K562 (cell line): ENCODE results near the gene MYRFL. TPM values are rescaled to one million over a fixed set of nuclear protein-coding genes. Genes with fewer than 3 reads are reported as not detected.

Source experiments
- ATAC-seq: fragments of 200-7000 bp; cut with Tn5 transposase; 3 replicates; pipeline ENCODE4 v1.9.1; 2020; ENCODE audit warnings: moderate library complexity
- BruUV-seq: library from RNA; stranded (reverse); fragments of 400-500 nt; replicated peaks from 2 replicates; lab custom pipeline; 2021; lab: Mats Ljungman, UMichigan
- CTCF ChIA-PET: fragments of 300-600 bp; formaldehyde crosslinking; extraction: SDS; loops from one replicate; lab custom pipeline; 2021; ENCODE audit warnings: low intra/inter-chr PET ratio; lab: Yijun Ruan, JAX
- POLR2A ChIA-PET: fragments of 300-600, 350-650 bp; sonication (Branson Sonifier 250); formaldehyde crosslinking; extraction: SDS; loops from one replicate; lab custom pipeline; 2021; ENCODE audit warnings: antibody characterized with exemption, inconsistent platforms; lab: Yijun Ruan, JAX
- DNase-seq, 4 experiments: peaks; one replicate each; pipeline versions ENCODE4 v3.0.0 to v3.0.0-alpha.2; 2011 to 2018; ENCODE audit warnings: low spot score in 3 of 4, mixed read lengths in 3 of 4; ENCODE audit errors: extremely low read depth in 1 of 4
- FAIRE-seq: peaks from 2 replicates; lab custom pipeline; 2011; peaks lifted over from hg19 to GRCh38; lab: Jason Lieb, UNC
- H2AFZ ChIP-seq: 2 replicates; pipeline ENCODE4 v1.6.0; 2011; ENCODE audit warnings: low read depth, low read length, control low read depth, inconsistent platforms
- H3K27ac ChIP-seq: fragments of 200-600 bp; 3 replicates; pipeline ENCODE4 v1.8.0; 2011; ENCODE audit warnings: low read depth, mild to moderate bottlenecking, control low read depth, inconsistent platforms, low read length, moderate library complexity, mixed read lengths; ENCODE audit errors: extremely low read depth
- H3K27me3 ChIP-seq, 2 experiments: fragments of 300-600 bp in 1 of 2; 2 replicates in 1 of 2; 3 replicates in 1 of 2; pipeline versions ENCODE4 v1.6.0 to v1.8.0; 2011; ENCODE audit warnings: inconsistent platforms in 2 of 2, low read length in 2 of 2, mild to moderate bottlenecking in 1 of 2, mixed read lengths in 1 of 2, moderate library complexity in 1 of 2; ENCODE audit not compliant: control insufficient read depth in 2 of 2, insufficient read depth in 2 of 2
- H3K36me3 ChIP-seq: fragments of 300-600 bp; 3 replicates; pipeline ENCODE4 v1.8.0; 2011; ENCODE audit warnings: mild to moderate bottlenecking, low read length, inconsistent platforms; ENCODE audit not compliant: control insufficient read depth, insufficient read depth
- H3K4me1 ChIP-seq, 2 experiments: fragments of 200-600 bp in 1 of 2; replicated peaks in 1 of 2; 2 replicates in 1 of 2; 3 replicates in 1 of 2; pipeline versions ENCODE4 v1.5.1 to v1.8.0; 2011; ENCODE audit warnings: inconsistent platforms in 2 of 2, low read length in 2 of 2, mild to moderate bottlenecking in 1 of 2, mixed read lengths in 1 of 2, moderate library complexity in 1 of 2; ENCODE audit not compliant: control insufficient read depth in 2 of 2, insufficient read depth in 2 of 2
- H3K4me2 ChIP-seq: 2 replicates; pipeline ENCODE4 v1.6.1; 2011; ENCODE audit warnings: low read length, control low read depth, inconsistent platforms, mixed read lengths; ENCODE audit not compliant: insufficient read depth
- H3K4me3 ChIP-seq: fragments of 200-600 bp; sonication (generic), shearing (Covaris generic); 2 replicates; pipeline ENCODE4 v1.5.1; 2016; ENCODE audit warnings: control low read depth, inconsistent platforms
- H3K79me2 ChIP-seq: fragments of 200-600 bp; 3 replicates; pipeline ENCODE4 v1.8.0; 2011; ENCODE audit warnings: low read length, inconsistent platforms; ENCODE audit not compliant: control insufficient read depth, insufficient read depth
- H3K9ac ChIP-seq, 2 experiments: 2 replicates each; pipeline versions ENCODE4 v1.6.0 to v1.6.1; 2011; ENCODE audit warnings: low read depth in 2 of 2, low read length in 2 of 2, control low read depth in 1 of 2, inconsistent platforms in 1 of 2, mild to moderate bottlenecking in 1 of 2, mixed read lengths in 1 of 2; ENCODE audit not compliant: insufficient read depth in 1 of 2
- H3K9me1 ChIP-seq: one replicate; pipeline ENCODE4 v1.6.0; 2011; ENCODE audit warnings: inconsistent platforms, mild to moderate bottlenecking, low read length, moderate library complexity; ENCODE audit not compliant: control insufficient read depth, insufficient read depth
- H3K9me3 ChIP-seq: replicated peaks from 2 replicates; pipeline ENCODE4 v1.5.1; 2011; ENCODE audit warnings: low read depth, low read length, inconsistent platforms; ENCODE audit not compliant: control insufficient read depth, insufficient read depth
- H4K20me1 ChIP-seq: replicated peaks from 2 replicates; pipeline ENCODE4 v1.6.1; 2011; ENCODE audit warnings: low read length, inconsistent platforms, mixed read lengths; ENCODE audit not compliant: control insufficient read depth, insufficient read depth
- ARID1B ChIP-seq: fragments of 450-650 bp; IDR thresholded peaks from 2 replicates; pipeline ENCODE4 v1.6.1; 2016; ENCODE audit warnings: antibody characterized with exemption, mild to moderate bottlenecking, inconsistent platforms
- CHCHD3 ChIP-seq: fragments of 250-450 bp; sonication (Bioruptor Pico); IDR thresholded peaks from 2 replicates; pipeline ENCODE4 v2.1.2; 2022; ENCODE audit warnings: mild to moderate bottlenecking
- IRF2 ChIP-seq: sonication (generic); formaldehyde crosslinking; IDR thresholded peaks from 2 replicates; pipeline ENCODE4 v1.8.1; 2022; ENCODE audit warnings: mild to moderate bottlenecking, missing genetic modification reagents
- MTA2 ChIP-seq: fragments of 450-650 bp; IDR thresholded peaks from 2 replicates; pipeline ENCODE4 v1.6.1; 2016; ENCODE audit warnings: low read depth
- NEUROD1 ChIP-seq: fragments of 150-350 bp; IDR thresholded peaks from 2 replicates; pipeline ENCODE4 v1.6.1; 2014; ENCODE audit warnings: borderline replicate concordance, low read length, low read depth; ENCODE audit not compliant: partially characterized antibody
- NFE2 ChIP-seq: IDR thresholded peaks from 2 replicates; pipeline ENCODE4 v1.6.1; 2014; ENCODE audit warnings: antibody characterized with exemption, low read depth
- NFE2L1 ChIP-seq: fragments of 450-650 bp; IDR thresholded peaks from 2 replicates; pipeline ENCODE4 v1.6.1; 2016; ENCODE audit warnings: missing genetic modification characterization, low read depth, mild to moderate bottlenecking, missing compliant biosample characterization, moderate library complexity, borderline replicate concordance
- RAD51 ChIP-seq: fragments of 450-650 bp; IDR thresholded peaks from 2 replicates; pipeline ENCODE4 v1.7.1; 2016; ENCODE audit warnings: low read depth, mild to moderate bottlenecking, borderline replicate concordance
- SRSF1 ChIP-seq: fragments of 200-400 bp; formaldehyde crosslinking; IDR thresholded peaks from 2 replicates; pipeline ENCODE4 v1.6.1; 2017; ENCODE audit warnings: mild to moderate bottlenecking, low read depth, low read length, moderate library complexity
- SRSF7 ChIP-seq: fragments of 200-400 bp; formaldehyde crosslinking; optimal IDR thresholded peaks from 2 replicates; pipeline ENCODE3; 2017; ENCODE audit warnings: mild to moderate bottlenecking, low read depth, low read length
- THRA ChIP-seq: fragments of 450-650 bp; IDR thresholded peaks from 2 replicates; pipeline ENCODE4 v1.6.1; 2017; ENCODE audit warnings: mild to moderate bottlenecking, moderate library complexity
- TRIM25 ChIP-seq: fragments of 450-650 bp; IDR thresholded peaks from 2 replicates; pipeline ENCODE4 v1.7.0; 2016; ENCODE audit warnings: borderline replicate concordance
- VEZF1 ChIP-seq: fragments of 200-800 bp; sonication (Bioruptor generic); IDR thresholded peaks from 2 replicates; pipeline ENCODE4 v1.6.1; 2017; ENCODE audit warnings: missing genetic modification characterization, missing compliant biosample characterization
- ZNF174 ChIP-seq: fragments of 250-450 bp; sonication (Bioruptor Pico); IDR thresholded peaks from 2 replicates; pipeline ENCODE4 v1.4.0; 2020; ENCODE audit warnings: mild to moderate bottlenecking
- ZNF354B ChIP-seq: fragments of 250-450 bp; sonication (Bioruptor Pico); IDR thresholded peaks from 2 replicates; pipeline ENCODE4 v1.4.0; 2020
- WGBS: fragments of 100-300 bp; shearing (Covaris generic); methylation state at CpG from one replicate; pipeline ENCODE4 v1.1.6; 2016; ENCODE audit warnings: low coverage, mixed read lengths; ENCODE audit not compliant: insufficient coverage; ENCODE audit errors: missing lambda C conversion rate; 5-methylcytosine and 5-hydroxymethylcytosine counted together
- in situ Hi-C: fragments of 300-500 bp; cut with MboI; formaldehyde crosslinking; loops from 4 replicates; pipeline ENCODE4 v1.15.0; 2018; ENCODE audit warnings: inconsistent platforms, mixed read lengths
- intact Hi-C: fragments of 100-400 bp; cut with micrococcal nuclease; formaldehyde crosslinking; loops from 2 replicates; pipeline ENCODE4 v1.14.2; 2022
- polyA plus RNA-seq, 8 experiments: library from polyadenylated mRNA; depleted of rRNA in 4 of 8; stranded (reverse) in 5 of 8; unstranded in 3 of 8; fragments of >200 nt; fragmentation: Nextera tagmentation in 2 of 8; fragmentation: Illumina TruSeq in 1 of 8; extraction: Ambion mirVana in 2 of 8; extraction: Trizol in 1 of 8; gene quantifications; 2 replicates each; pipeline versions ENCODE4 v1.2.1 to v1.2.3, GENCODE V29; 2011 to 2014; ENCODE audit warnings: inconsistent platforms in 1 of 8, missing spikeins in 1 of 8
- total RNA-seq, 7 experiments: library from RNA; depleted of rRNA in 6 of 7; stranded (reverse); fragments of >200 nt in 6 of 7; fragmentation: Illumina TruSeq in 2 of 7; extraction: Trizol in 2 of 7; gene quantifications; 2 replicates each; pipeline versions ENCODE4 v1.2.1 to v1.2.3, GENCODE V29; 2011 to 2021; ENCODE audit warnings: low replicate concordance in 1 of 7
- TF ChIP-seq, protein P1 (sequence below): IDR thresholded peaks from 3 replicates; pipeline ENCODE4 v1.6.1; 2011; ENCODE audit warnings: borderline replicate concordance, mild to moderate bottlenecking, moderate library complexity; ENCODE audit not compliant: insufficient read length; ENCODE audit errors: extremely low read depth

Gene MYRFL
- total and polyA plus RNA-seq, 9 of the 15 experiments (the other 6 are each of a cell fraction or from before 2014, with no cell fraction given), result not detected

DNA sequence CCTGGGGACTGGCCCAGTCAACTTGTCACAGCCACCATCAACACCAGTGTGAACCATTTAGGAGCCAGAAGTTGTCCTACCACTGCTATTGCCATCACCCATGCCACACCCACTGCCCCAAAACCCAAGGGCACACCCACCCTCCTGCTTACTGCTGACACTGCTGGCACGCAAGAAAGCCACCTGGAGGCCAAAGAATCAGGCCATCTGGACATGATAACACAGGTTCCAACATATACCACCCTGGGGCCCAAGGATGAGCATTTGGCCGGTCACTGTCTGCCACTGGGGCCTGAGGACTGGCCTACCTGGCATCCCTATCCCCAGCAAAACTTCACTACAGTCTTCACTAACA, 181.6 kb downstream of the MYRFL start (continued):
- TF ChIP-seq ARID1B, result no peak
- no peak for TF ChIP-seq SRSF1
- TF ChIP-seq NFE2, result no peak
- no peak for TF ChIP-seq TRIM25

- no TSS peak for BruUV-seq
- no peak for ATAC-seq
- H3K79me2 ChIP-seq, result no peaks in the 10 kb centered on the region
- 19% methylated on average over 2 of the region's 2 CpGs for WGBS
- no peak for FAIRE-seq
- no peak overlapping the region for H3K4me3 ChIP-seq
- H3K9ac ChIP-seq, result no peak overlapping the region
- H3K36me3 ChIP-seq, result no peaks in the 10 kb centered on the region
- in situ Hi-C loops, result no loop called here
- POLR2A ChIA-PET, result no interaction called here
- no peak overlapping the region for H3K27ac ChIP-seq
- no peak overlapping the region for H2AFZ ChIP-seq
- intact Hi-C loops, result no loop called here
- H3K9me1 ChIP-seq, result no peaks in the 10 kb centered on the region
- no peaks in the 10 kb centered on the region for H3K9me3 ChIP-seq
- DNase-seq, result no peak
- no peaks in the 10 kb centered on the region for H3K27me3 ChIP-seq
- H4K20me1 ChIP-seq, result no peaks in the 10 kb centered on the region
- H3K4me1 ChIP-seq, result no peaks in the 10 kb centered on the region
- no peak overlapping the region for H3K4me2 ChIP-seq
- CTCF ChIA-PET, result no interaction called here
- TF ChIP-seq ZNF174 (no peak), VEZF1 (CRISPR knock-in tag) (no peak), THRA (no peak), RAD51 (no peak), CHCHD3 (no peak), NEUROD1 (no peak), NFE2L1 (tag) (no peak), ZNF354B (CRISPR knock-in tag) (no peak), IRF2 (no peak), SRSF7 (no peak), MTA2 (no peak)
- TF ChIP-seq, protein P1, sequence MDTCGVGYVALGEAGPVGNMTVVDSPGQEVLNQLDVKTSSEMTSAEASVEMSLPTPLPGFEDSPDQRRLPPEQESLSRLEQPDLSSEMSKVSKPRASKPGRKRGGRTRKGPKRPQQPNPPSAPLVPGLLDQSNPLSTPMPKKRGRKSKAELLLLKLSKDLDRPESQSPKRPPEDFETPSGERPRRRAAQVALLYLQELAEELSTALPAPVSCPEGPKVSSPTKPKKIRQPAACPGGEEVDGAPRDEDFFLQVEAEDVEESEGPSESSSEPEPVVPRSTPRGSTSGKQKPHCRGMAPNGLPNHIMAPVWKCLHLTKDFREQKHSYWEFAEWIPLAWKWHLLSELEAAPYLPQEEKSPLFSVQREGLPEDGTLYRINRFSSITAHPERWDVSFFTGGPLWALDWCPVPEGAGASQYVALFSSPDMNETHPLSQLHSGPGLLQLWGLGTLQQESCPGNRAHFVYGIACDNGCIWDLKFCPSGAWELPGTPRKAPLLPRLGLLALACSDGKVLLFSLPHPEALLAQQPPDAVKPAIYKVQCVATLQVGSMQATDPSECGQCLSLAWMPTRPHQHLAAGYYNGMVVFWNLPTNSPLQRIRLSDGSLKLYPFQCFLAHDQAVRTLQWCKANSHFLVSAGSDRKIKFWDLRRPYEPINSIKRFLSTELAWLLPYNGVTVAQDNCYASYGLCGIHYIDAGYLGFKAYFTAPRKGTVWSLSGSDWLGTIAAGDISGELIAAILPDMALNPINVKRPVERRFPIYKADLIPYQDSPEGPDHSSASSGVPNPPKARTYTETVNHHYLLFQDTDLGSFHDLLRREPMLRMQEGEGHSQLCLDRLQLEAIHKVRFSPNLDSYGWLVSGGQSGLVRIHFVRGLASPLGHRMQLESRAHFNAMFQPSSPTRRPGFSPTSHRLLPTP, result no peak
Measured at GRCh38 chr12:70007687-70008086, 182.7 kb downstream of the MYRFL start.
